HG03439 (cell line): ENCODE results near the gene LRRC1.

Source experiments
- ATAC-seq: cut with Tn5 transposase; IDR thresholded peaks from one replicate; pipeline ENCODE4 v1.9.1; 2021; ENCODE audit warnings: mild to moderate bottlenecking, moderate library complexity; ENCODE audit not compliant: unreplicated experiment

Gene LRRC1

GRCh38 chr6:53877151-53877550 is 82.3 kb downstream of the LRRC1 start:
- ATAC-seq, result no peak

GRCh38 chr6:53878808-53879207 is 84.0 kb downstream of the LRRC1 start:
- no peak for ATAC-seq

GRCh38 chr6:53879608-53880007 is 84.8 kb downstream of the LRRC1 start:
- ATAC-seq, result no peak

GRCh38 chr6:53887316-53887715 is 92.5 kb downstream of the LRRC1 start:
- ATAC-seq, result no peak

GRCh38 chr6:53888931-53889330 is 94.1 kb downstream of the LRRC1 start:
- no peak for ATAC-seq

- ATAC-seq, result no peak
These were observed 94.6 kb downstream of the LRRC1 start for GRCh38 chr6:53889365-53889764.

- ATAC-seq, result no peak
These were observed 97.9 kb downstream of the LRRC1 start for GRCh38 chr6:53892707-53893106.

GRCh38 chr6:53894091-53894490 is 99.3 kb downstream of the LRRC1 start:
- ATAC-seq, result peak; percentile 81

- no peak for ATAC-seq
These were observed 101.4 kb downstream of the LRRC1 start for GRCh38 chr6:53896196-53896595.

GRCh38 chr6:53898026-53898795 is 103.4 kb downstream of the LRRC1 start:
- ATAC-seq, result no peak

GRCh38 chr6:53899512-53899911 is 104.7 kb downstream of the LRRC1 start:
- ATAC-seq, result no peak

- no peak for ATAC-seq
These were observed 108.6 kb downstream of the LRRC1 start for GRCh38 chr6:53903357-53903756.

- ATAC-seq, result no peak
These were observed 111.3 kb downstream of the LRRC1 start for GRCh38 chr6:53906103-53906502.

GRCh38 chr6:53906842-53907241 is 112.0 kb downstream of the LRRC1 start:
- ATAC-seq, result no peak

GRCh38 chr6:53910834-53911233 is 116.0 kb downstream of the LRRC1 start:
- ATAC-seq, result no peak

- no peak for ATAC-seq
These were observed 117.9 kb downstream of the LRRC1 start for GRCh38 chr6:53912661-53913060.

- ATAC-seq, result no peak
These were observed 118.5 kb downstream of the LRRC1 start for GRCh38 chr6:53913286-53913685.

- ATAC-seq, result no peak
These were observed 120.4 kb downstream of the LRRC1 start for GRCh38 chr6:53915026-53915691.

GRCh38 chr6:53916804-53917463 is 122.1 kb downstream of the LRRC1 start:
- ATAC-seq, result no peak

- ATAC-seq, result no peak
These were observed 122.6 kb downstream of the LRRC1 start for GRCh38 chr6:53917464-53917842.

- no peak for ATAC-seq
These were observed 124.2 kb downstream of the LRRC1 start for GRCh38 chr6:53918854-53919510.
